ENCODE results near the gene PNPT1. TPM values are rescaled to one million over a fixed set of nuclear protein-coding genes. Genes with fewer than 3 reads are reported as not detected.

PNPT1 gene
- total and polyA plus RNA-seq, 4 donors: 9.4 to 23.3 (median 16.3) TPM

DNA sequence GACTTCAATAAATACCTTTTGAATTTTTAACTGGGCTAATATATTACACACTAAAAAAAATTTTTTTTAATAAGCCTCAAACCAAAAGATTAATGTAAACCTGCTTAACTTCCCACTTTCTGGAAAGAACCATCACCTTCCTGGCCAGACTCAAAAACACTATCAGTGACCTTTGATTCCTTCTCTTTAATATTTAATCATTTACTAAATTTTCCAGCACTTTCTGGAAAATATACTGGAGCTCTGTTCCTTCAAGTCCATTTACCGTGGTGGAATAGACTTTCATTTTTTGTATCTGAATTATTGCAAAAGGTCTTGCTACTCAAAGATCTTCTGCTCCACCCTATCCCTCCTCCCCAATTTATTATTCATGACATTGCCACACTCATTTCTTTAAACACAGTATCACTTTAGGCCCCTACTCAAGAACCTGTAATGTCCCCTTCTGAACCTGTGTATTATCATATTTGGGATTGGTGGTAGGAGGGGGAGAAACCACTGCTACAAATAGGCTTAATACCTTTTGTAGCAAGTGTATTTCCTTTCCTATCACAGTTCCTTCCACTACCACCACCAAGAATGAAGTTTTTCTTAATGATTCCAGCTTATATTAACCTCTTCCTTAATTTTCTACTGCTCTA lies 83.6 kb downstream of the PNPT1 start:
- Histone ChIP-seq H3K4me1 (ENCODE audit: control insufficient read depth in 5 of 5, insufficient read depth in 5 of 5, low read length in 5 of 5) (peaks cover 0 to 7% (median 2%) of the 10 kb centered on the region in 5 donors), H3K9ac (ENCODE audit: insufficient read depth in 1 of 2, low read length in 2 of 2) (no peak overlapping the region), H3K27ac (ENCODE audit: low read depth in 1 of 2, low read length in 1 of 2) (no peak overlapping the region), H3K4me3 (no peak overlapping the region), H3K36me3 (ENCODE audit: control insufficient read depth in 4 of 4, insufficient read depth in 4 of 4, low read length in 4 of 4) (peaks cover 3 to 19% (median 8%) of the 10 kb centered on the region in 4 donors), H3K9me3 (ENCODE audit: control insufficient read depth in 4 of 4, insufficient read depth in 3 of 4, low read length in 3 of 4) (no peaks in the 10 kb centered on the region), H3K27me3 (ENCODE audit: control insufficient read depth in 3 of 3, insufficient read depth in 3 of 3, low read length in 2 of 3) (no peaks in the 10 kb centered on the region)
- DNase-seq (no peak), ATAC-seq (ENCODE audit: insufficient read depth, low FRiP score) (no peak)
- TF ChIP-seq, protein P1, sequence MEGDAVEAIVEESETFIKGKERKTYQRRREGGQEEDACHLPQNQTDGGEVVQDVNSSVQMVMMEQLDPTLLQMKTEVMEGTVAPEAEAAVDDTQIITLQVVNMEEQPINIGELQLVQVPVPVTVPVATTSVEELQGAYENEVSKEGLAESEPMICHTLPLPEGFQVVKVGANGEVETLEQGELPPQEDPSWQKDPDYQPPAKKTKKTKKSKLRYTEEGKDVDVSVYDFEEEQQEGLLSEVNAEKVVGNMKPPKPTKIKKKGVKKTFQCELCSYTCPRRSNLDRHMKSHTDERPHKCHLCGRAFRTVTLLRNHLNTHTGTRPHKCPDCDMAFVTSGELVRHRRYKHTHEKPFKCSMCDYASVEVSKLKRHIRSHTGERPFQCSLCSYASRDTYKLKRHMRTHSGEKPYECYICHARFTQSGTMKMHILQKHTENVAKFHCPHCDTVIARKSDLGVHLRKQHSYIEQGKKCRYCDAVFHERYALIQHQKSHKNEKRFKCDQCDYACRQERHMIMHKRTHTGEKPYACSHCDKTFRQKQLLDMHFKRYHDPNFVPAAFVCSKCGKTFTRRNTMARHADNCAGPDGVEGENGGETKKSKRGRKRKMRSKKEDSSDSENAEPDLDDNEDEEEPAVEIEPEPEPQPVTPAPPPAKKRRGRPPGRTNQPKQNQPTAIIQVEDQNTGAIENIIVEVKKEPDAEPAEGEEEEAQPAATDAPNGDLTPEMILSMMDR (IDR thresholded peaks at IDR 0.05; ENCODE audit: control extremely low read depth, extremely low read depth): no peak
- 58 to 77% methylated on average over 1 of the region's 1 CpG for WGBS, 2 donors

DNA sequence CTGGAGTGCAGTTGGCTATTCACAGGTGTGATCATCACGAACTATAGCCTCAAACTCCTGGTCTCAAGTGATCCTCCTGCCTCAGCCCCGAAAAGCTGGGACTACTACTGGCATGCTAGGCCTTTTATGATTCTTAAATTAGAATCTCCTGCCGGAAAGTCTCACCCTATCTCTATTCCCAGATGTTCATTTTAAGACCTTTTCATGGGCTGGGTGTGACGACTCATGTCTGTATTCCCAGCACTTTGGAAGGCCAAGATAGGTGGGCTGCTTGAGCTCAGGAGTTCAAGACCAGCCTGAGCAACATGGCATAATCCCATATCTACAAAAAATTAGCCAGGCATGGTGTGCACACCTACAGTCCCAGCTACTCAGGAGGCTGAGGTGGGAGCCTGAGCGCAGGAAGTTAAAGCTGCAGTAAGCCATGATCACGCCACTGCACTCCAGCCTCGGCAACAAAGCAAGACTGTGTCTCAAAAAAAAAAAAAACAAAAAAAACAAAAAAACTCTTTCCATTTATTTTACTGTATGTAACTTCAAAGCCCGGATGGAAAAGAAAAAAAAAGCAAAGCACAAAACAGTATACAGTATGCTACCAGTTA lies 84.3 kb downstream of the PNPT1 start:
- no peak overlapping the region for H3K4me3 ChIP-seq
- no peak overlapping the region for H3K9ac ChIP-seq (ENCODE audit: insufficient read depth in 1 of 2, low read length in 2 of 2)
- no peak for ATAC-seq (ENCODE audit: insufficient read depth, low FRiP score)
- H3K36me3 ChIP-seq (ENCODE audit: control insufficient read depth in 4 of 4, insufficient read depth in 4 of 4, low read length in 4 of 4): peaks cover under 1 to 16% (median 8%) of the 10 kb centered on the region in 4 donors
- WGBS, 2 donors: 84 to 86% methylated on average over 8 of the region's 8 CpGs
- no peaks in the 10 kb centered on the region for H3K9me3 ChIP-seq (ENCODE audit: control insufficient read depth in 4 of 4, insufficient read depth in 3 of 4, low read length in 3 of 4)
- H3K27me3 ChIP-seq (ENCODE audit: control insufficient read depth in 3 of 3, insufficient read depth in 3 of 3, low read length in 2 of 3): no peaks in the 10 kb centered on the region
- peaks cover 0 to 9% (median 2%) of the 10 kb centered on the region in 5 donors for H3K4me1 ChIP-seq (ENCODE audit: control insufficient read depth in 5 of 5, insufficient read depth in 5 of 5, low read length in 5 of 5)
- no peak overlapping the region for H3K27ac ChIP-seq (ENCODE audit: low read depth in 1 of 2, low read length in 1 of 2)
- TF ChIP-seq, protein P1 (IDR thresholded peaks at IDR 0.05; ENCODE audit: control extremely low read depth, extremely low read depth): no peak
- DNase-seq: no peak

DNA sequence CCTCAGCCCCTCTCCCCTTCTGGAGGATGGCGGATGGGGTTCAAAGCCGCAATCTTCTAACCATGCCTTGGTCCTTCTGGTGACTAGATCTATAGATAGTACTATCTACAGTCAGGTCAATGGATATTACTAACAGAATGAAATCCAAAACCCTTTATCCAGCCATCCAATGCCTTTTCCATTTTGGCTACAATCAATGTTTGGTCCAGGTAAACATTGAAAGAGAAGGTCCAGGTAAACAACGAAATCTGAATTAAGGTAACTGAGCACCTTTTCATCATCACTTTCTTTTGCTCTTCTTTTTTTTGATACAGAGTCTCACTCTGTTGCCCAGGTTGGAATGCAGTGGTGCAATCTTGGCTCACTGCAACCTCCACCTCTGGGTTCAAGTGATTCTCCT lies 85.9 kb downstream of the PNPT1 start:
- DNase-seq (no peak), ATAC-seq (ENCODE audit: insufficient read depth, low FRiP score) (no peak)
- Histone ChIP-seq H3K27ac (ENCODE audit: low read depth in 1 of 2, low read length in 1 of 2) (no peak overlapping the region), H3K4me3 (no peak overlapping the region), H3K27me3 (ENCODE audit: control insufficient read depth in 3 of 3, insufficient read depth in 3 of 3, low read length in 2 of 3) (no peaks in the 10 kb centered on the region), H3K36me3 (ENCODE audit: control insufficient read depth in 4 of 4, insufficient read depth in 4 of 4, low read length in 4 of 4) (peaks cover under 1 to 15% (median 8%) of the 10 kb centered on the region in 4 donors), H3K9me3 (ENCODE audit: control insufficient read depth in 4 of 4, insufficient read depth in 3 of 4, low read length in 3 of 4) (no peaks in the 10 kb centered on the region), H3K9ac (ENCODE audit: insufficient read depth in 1 of 2, low read length in 2 of 2) (no peak overlapping the region), H3K4me1 (ENCODE audit: control insufficient read depth in 5 of 5, insufficient read depth in 5 of 5, low read length in 5 of 5) (peaks cover 0 to 11% (median 7%) of the 10 kb centered on the region in 5 donors)
- WGBS, 2 donors: 99 to 100% methylated on average over 3 of the region's 3 CpGs
- TF ChIP-seq, protein P1 (IDR thresholded peaks at IDR 0.05; ENCODE audit: control extremely low read depth, extremely low read depth): no peak
